ENCODE measurements around the gene MYO3B. TPM values are rescaled to one million over a fixed set of nuclear protein-coding genes. Genes with fewer than 3 reads are reported as not detected.

Gene MYO3B
- total RNA-seq, 1 donor from 2014 or later: 0.22 TPM

DNA sequence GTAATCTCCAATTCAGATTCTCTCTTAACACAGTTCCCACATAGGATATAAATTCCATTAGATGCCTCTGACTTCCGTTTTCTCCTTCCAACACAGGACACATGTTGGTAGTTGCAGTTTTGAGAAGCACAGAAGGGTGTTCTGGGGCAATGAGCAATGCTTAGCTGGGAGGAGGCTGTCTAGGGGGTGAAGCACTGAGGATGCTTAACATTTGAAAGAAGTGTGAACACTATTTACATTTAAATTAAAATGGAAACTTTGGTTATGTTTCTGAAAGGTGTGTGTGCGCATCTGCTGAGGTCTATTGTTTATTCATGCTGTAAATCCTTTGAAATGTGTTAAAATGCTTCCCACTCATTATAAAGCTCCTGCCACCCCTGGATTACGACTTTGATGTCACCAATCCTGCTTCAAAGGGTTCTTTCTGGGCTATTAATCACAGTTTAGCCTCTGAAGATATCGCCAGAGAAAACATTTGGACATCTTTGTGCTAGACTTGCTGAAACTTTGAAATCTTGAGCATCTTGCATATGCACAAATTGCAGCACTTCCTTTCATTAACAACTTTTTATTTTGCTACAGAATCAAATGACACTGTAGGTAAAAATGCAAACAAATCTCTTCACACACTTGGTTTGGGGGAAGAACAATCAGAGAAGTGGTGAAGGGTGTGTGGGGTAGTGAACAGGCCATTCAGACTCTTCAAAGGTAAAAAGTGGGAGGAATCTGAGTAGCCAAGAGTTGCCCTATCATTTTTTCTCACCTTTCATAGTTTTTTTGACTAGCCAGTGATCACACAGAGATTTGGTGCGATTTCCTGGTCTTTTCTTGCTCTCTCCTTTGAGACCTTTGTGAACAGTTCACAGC, 258.4 kb downstream of the MYO3B start:
- H3K27ac Mint-ChIP-seq (ENCODE audit: unreplicated experiment): no peak overlapping the region
- no peaks in the 10 kb centered on the region for H3K4me1 Mint-ChIP-seq (ENCODE audit: low read depth, unreplicated experiment)
- H3K9me3 Mint-ChIP-seq (ENCODE audit: unreplicated experiment): no peaks in the 10 kb centered on the region
- no peak overlapping the region for H3K4me3 Mint-ChIP-seq (ENCODE audit: unreplicated experiment)
- no peaks in the 10 kb centered on the region for H3K27me3 Mint-ChIP-seq (ENCODE audit: unreplicated experiment)
- TF ChIP-seq, protein P1, sequence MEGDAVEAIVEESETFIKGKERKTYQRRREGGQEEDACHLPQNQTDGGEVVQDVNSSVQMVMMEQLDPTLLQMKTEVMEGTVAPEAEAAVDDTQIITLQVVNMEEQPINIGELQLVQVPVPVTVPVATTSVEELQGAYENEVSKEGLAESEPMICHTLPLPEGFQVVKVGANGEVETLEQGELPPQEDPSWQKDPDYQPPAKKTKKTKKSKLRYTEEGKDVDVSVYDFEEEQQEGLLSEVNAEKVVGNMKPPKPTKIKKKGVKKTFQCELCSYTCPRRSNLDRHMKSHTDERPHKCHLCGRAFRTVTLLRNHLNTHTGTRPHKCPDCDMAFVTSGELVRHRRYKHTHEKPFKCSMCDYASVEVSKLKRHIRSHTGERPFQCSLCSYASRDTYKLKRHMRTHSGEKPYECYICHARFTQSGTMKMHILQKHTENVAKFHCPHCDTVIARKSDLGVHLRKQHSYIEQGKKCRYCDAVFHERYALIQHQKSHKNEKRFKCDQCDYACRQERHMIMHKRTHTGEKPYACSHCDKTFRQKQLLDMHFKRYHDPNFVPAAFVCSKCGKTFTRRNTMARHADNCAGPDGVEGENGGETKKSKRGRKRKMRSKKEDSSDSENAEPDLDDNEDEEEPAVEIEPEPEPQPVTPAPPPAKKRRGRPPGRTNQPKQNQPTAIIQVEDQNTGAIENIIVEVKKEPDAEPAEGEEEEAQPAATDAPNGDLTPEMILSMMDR (IDR thresholded peaks at IDR 0.05; ENCODE audit: partially characterized antibody, unreplicated experiment): no peak
- DNase-seq: no peak
- no peaks in the 10 kb centered on the region for H3K36me3 Mint-ChIP-seq (ENCODE audit: unreplicated experiment)

DNA sequence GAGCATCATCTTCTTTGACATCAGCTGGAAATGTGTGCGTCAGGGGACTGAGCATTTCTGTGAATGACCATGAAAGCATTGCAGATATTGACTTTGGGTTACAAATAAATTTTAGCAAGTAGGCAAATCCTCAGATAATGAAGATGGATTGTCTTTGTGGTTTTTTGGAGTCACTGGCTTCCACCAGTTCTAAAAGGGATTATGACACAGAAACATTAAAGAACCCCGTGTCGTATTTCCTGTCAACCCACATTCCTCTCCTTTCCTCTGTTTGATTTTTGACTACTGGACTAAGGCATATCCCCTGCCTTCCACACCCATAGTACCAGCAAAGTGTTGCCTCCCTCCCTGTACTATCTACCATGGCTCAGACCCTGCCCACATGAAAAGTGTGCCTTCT, 268.1 kb downstream of the MYO3B start:
- Mint-ChIP-seq H3K36me3 (ENCODE audit: unreplicated experiment) (peaks cover 4% of the 10 kb centered on the region), H3K4me3 (ENCODE audit: unreplicated experiment) (no peak overlapping the region), H3K27ac (ENCODE audit: unreplicated experiment) (no peak overlapping the region), H3K4me1 (ENCODE audit: low read depth, unreplicated experiment) (no peaks in the 10 kb centered on the region), H3K27me3 (ENCODE audit: unreplicated experiment) (no peaks in the 10 kb centered on the region), H3K9me3 (ENCODE audit: unreplicated experiment) (peaks cover 5% of the 10 kb centered on the region)
- no peak for DNase-seq
- TF ChIP-seq, protein P1 (IDR thresholded peaks at IDR 0.05; ENCODE audit: partially characterized antibody, unreplicated experiment): no peak

DNA sequence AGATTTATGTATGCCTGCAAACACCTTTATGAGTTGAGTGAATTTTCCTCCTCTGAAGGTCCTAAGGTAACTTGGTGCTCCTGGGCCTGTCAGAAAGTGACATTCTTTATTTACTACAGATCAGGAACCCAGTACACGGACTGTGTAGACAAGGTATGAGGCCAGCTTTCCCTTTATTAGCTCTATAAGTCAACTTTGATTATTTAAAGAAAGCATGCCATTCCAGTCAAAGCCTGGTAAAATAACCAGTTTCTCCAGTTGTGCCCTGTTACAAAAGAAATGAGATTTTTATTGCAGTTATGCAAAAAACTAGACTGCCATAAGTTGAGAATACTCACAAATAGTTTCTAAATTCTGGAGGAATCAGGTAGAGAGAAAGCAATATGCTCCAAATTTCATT, 271.1 kb downstream of the MYO3B start:
- H3K27me3 Mint-ChIP-seq (ENCODE audit: unreplicated experiment): no peaks in the 10 kb centered on the region
- H3K9me3 Mint-ChIP-seq (ENCODE audit: unreplicated experiment): peaks cover 5% of the 10 kb centered on the region
- H3K27ac Mint-ChIP-seq (ENCODE audit: unreplicated experiment): no peak overlapping the region
- H3K4me1 Mint-ChIP-seq (ENCODE audit: low read depth, unreplicated experiment): no peaks in the 10 kb centered on the region
- H3K4me3 Mint-ChIP-seq (ENCODE audit: unreplicated experiment): no peak overlapping the region
- DNase-seq: no peak
- TF ChIP-seq, protein P1 (IDR thresholded peaks at IDR 0.05; ENCODE audit: partially characterized antibody, unreplicated experiment): no peak
- peaks cover 4% of the 10 kb centered on the region for H3K36me3 Mint-ChIP-seq (ENCODE audit: unreplicated experiment)

DNA sequence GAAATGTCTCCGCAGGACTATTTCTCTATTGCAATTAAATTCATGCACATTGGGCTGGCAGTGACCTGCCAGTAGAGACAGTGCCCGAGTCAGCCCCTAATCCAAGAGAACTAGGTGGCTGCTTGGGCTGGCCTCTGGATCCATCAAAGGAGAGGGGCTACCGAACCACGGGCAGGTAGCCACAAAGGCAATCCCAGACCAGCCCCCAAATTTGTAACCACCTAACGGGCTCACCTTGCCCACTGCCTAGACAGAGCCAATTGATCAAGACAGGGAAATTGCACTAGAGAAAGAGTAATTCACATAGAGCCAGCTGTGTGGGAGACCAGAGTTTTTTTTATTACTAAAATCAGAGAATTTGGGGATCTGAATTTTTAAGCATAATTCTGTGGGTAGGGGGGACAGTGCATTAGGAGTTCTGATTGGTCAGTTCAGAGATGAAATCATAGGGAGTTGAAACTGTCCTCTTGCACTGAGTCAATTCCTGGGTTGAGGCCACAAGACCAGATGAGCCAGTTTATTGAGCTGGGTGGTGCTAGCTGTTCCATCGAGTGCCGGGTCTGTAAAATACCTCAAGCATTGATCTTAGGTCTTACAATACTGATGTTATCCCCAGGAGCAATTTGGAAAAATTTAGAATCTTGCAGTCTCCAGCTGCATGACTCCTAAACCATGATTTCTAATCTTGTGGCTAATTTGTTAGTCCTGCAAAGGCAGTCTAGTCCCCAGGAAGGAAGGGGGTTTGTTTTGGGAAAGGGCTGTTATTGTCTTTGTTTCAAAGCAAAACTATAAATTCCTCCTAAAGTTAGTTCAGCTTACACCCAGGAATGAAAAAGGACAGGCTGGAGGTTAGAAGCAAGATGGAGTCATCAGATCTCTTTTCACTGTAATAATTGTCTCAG, 276.8 kb downstream of the MYO3B start:
- Mint-ChIP-seq H3K4me3 (ENCODE audit: unreplicated experiment) (no peak overlapping the region), H3K27me3 (ENCODE audit: unreplicated experiment) (peaks cover 3% of the 10 kb centered on the region), H3K4me1 (ENCODE audit: low read depth, unreplicated experiment) (no peaks in the 10 kb centered on the region), H3K36me3 (ENCODE audit: unreplicated experiment) (no peaks in the 10 kb centered on the region), H3K9me3 (ENCODE audit: unreplicated experiment) (peaks cover 5% of the 10 kb centered on the region), H3K27ac (ENCODE audit: unreplicated experiment) (no peak overlapping the region)
- TF ChIP-seq, protein P1 (IDR thresholded peaks at IDR 0.05; ENCODE audit: partially characterized antibody, unreplicated experiment): no peak
- no peak for DNase-seq
